ENCODE results near the gene FGF9.

FGF9 gene

DNA sequence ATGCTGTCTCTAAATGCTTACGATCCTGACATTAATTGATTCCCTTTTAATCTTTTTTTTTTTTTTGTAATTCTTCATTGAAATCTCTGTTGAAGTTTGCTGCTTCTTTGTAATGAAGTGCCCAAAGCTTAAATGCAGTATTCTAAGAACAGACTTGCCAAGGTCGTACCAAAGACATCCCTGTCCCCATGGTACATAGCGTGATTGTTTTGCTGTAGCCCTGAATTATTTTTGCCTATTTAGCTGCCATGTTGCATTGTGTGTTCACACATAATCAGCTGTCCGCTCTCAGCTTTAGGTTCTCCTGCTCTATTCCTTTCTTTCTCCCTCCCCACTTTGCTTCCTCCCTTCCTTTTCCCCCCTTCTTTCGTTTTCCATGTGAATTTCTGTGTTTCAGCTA lies 21.1 kb downstream of the FGF9 start:
- TF ChIP-seq POLR2A (IDR thresholded peaks at IDR 0.05; ENCODE audit: low read depth, low read length) (no peak), TAF1 (IDR thresholded peaks at IDR 0.05; ENCODE audit: borderline replicate concordance, low read depth, low read length) (no peak), POLR2AphosphoS5 (IDR thresholded peaks at IDR 0.05; ENCODE audit: low read depth, low read length) (no peak)
- no peak for FAIRE-seq

GRCh38 chr13:21694831-21695230 lies 24.0 kb downstream of the FGF9 start:
- FAIRE-seq (no peak), DNase-seq (ENCODE audit: insufficient read length) (no peak)
- TF ChIP-seq POLR2AphosphoS5 (IDR thresholded peaks at IDR 0.05; ENCODE audit: low read depth, low read length) (no peak), TAF1 (IDR thresholded peaks at IDR 0.05; ENCODE audit: borderline replicate concordance, low read depth, low read length) (no peak), POLR2A (IDR thresholded peaks at IDR 0.05; ENCODE audit: low read depth, low read length) (no peak)

More for the DNA sequence above, 21.1 kb downstream of the FGF9 start:
- DNase-seq (ENCODE audit: insufficient read length): no peak

GRCh38 chr13:21695546-21695945 lies 24.7 kb downstream of the FGF9 start:
- DNase-seq (ENCODE audit: insufficient read length) (no peak), FAIRE-seq (no peak)
- no peak for TF ChIP-seq POLR2A (IDR thresholded peaks at IDR 0.05; ENCODE audit: low read depth, low read length)
- TF ChIP-seq POLR2AphosphoS5 (IDR thresholded peaks at IDR 0.05; ENCODE audit: low read depth, low read length): no peak
- no peak for TF ChIP-seq TAF1 (IDR thresholded peaks at IDR 0.05; ENCODE audit: borderline replicate concordance, low read depth, low read length)

DNA sequence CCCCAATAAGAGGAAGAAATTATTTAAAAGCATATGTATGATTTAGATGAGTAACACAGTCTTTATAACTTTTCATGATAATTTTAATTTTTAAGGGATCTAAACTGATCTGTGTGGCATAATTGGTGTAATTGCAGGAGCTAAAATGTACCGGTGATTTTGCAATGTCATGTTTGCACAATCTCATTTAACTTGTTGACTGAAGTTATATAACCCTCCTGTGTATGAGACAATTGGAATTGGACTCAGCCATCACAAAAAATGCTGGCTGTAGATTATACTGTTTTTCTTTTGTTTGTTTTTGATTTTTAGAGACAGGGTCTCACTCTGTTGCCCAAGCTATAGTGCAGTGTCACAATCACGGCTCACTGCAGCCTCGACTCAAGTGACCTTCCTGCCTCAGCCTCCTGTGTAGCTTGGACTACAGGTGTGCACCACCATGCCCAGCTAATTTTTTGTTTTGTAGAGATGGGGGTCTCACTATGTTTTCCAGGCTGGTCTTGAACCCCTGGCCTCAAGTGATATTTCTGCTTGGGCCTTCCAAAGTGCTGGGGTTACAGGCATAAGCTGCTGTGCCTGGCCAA lies 26.1 kb downstream of the FGF9 start:
- FAIRE-seq: no peak
- no peak for DNase-seq (ENCODE audit: insufficient read length)
- TF ChIP-seq TAF1 (IDR thresholded peaks at IDR 0.05; ENCODE audit: borderline replicate concordance, low read depth, low read length): no peak

DNA sequence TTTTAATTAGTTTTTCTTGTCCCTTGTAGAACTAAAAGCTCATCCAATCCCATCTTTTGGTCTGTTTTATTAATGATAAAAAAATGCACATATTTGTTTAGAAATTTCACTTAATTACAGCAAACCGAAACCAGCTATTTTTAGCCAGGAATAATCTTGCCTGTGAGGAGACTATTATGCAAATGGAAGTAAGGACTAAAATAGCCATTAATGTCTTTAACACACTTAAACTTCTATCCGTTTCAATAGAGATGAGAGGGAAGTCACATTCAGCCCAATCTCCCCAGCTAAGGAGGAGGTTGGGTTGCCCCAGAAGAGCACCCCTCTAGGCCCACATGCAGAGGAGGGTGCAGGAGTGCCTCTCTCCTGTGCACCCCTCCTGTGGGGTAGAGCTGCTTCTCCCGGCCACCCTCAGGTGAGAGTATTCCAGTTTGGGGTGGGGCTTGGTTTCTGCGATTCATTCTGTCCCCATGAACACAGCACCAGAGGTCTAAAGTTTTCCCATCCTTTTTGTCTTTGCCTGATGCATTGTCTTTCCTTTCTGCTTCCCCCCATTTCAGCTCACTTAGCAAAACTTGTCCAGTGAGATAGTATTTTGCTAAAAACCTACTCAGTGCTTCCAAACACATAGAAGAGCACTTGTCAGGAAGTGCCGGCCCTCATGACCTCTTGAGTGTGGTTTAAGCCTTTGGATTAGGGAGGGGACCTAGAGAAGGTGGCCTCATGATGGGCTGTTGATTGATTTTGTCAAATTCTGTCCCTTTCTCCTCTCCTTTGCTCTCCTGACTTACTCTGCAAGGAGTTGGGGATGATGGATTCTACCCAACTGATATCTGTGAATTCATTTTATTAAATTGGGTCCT lies 28.2 kb downstream of the FGF9 start:
- no peak for DNase-seq (ENCODE audit: insufficient read length)
- no peak for FAIRE-seq
- TF ChIP-seq POLR2AphosphoS5 (IDR thresholded peaks at IDR 0.05; ENCODE audit: low read depth, low read length): no peak
- TF ChIP-seq POLR2A (IDR thresholded peaks at IDR 0.05; ENCODE audit: low read depth, low read length): no peak
- no peak for TF ChIP-seq TAF1 (IDR thresholded peaks at IDR 0.05; ENCODE audit: borderline replicate concordance, low read depth, low read length)

DNA sequence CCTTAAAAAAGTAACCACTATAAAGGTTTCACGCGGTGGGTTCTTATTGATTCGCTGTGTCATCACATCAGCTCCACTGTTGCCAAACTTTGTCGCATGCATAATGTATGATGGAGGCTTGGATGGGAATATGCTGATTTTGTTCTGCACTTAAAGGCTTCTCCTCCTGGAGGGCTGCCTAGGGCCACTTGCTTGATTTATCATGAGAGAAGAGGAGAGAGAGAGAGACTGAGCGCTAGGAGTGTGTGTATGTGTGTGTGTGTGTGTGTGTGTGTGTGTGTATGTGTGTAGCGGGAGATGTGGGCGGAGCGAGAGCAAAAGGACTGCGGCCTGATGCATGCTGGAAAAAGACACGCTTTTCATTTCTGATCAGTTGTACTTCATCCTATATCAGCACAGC lies 30.6 kb downstream of the FGF9 start:
- no peak for DNase-seq (ENCODE audit: insufficient read length)
- no peak for TF ChIP-seq POLR2AphosphoS5 (IDR thresholded peaks at IDR 0.05; ENCODE audit: low read depth, low read length)
- no peak for TF ChIP-seq TAF1 (IDR thresholded peaks at IDR 0.05; ENCODE audit: borderline replicate concordance, low read depth, low read length)
- TF ChIP-seq POLR2A (IDR thresholded peaks at IDR 0.05; ENCODE audit: low read depth, low read length): no peak
- FAIRE-seq: no peak

DNA sequence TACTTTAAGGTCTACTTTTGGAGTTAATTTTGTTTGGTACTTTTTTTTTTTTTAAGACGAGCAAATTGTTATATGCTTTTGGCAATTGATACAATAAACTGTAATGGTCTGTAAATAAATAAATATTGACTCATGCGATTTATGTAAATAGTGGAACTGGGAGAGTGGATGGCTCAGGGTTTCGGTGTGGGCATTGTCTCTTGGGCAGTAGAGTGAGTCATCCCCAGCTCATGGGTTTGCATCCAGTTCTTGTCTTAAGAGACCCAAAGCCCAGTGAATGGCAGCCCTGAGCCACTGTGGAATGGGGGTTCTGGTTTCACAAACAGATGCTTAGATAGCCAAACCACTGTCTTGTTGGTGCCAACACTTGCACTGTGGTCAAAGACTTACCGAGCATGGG lies 33.0 kb downstream of the FGF9 start:
- no peak for TF ChIP-seq TAF1 (IDR thresholded peaks at IDR 0.05; ENCODE audit: borderline replicate concordance, low read depth, low read length)
- no peak for TF ChIP-seq POLR2AphosphoS5 (IDR thresholded peaks at IDR 0.05; ENCODE audit: low read depth, low read length)
- TF ChIP-seq POLR2A (IDR thresholded peaks at IDR 0.05; ENCODE audit: low read depth, low read length): no peak
- DNase-seq (ENCODE audit: insufficient read length) (no peak), FAIRE-seq (no peak)

GRCh38 chr13:21707586-21707985 lies 36.7 kb downstream of the FGF9 start:
- FAIRE-seq (no peak), DNase-seq (ENCODE audit: insufficient read length) (no peak)
- TF ChIP-seq POLR2AphosphoS5 (IDR thresholded peaks at IDR 0.05; ENCODE audit: low read depth, low read length): no peak
- TF ChIP-seq TAF1 (IDR thresholded peaks at IDR 0.05; ENCODE audit: borderline replicate concordance, low read depth, low read length): no peak
- no peak for TF ChIP-seq POLR2A (IDR thresholded peaks at IDR 0.05; ENCODE audit: low read depth, low read length)

GRCh38 chr13:21709697-21710096 lies 38.8 kb downstream of the FGF9 start:
- TF ChIP-seq POLR2AphosphoS5 (IDR thresholded peaks at IDR 0.05; ENCODE audit: low read depth, low read length) (no peak), TAF1 (IDR thresholded peaks at IDR 0.05; ENCODE audit: borderline replicate concordance, low read depth, low read length) (no peak), POLR2A (IDR thresholded peaks at IDR 0.05; ENCODE audit: low read depth, low read length) (no peak)
- no peak for FAIRE-seq
- no peak for DNase-seq (ENCODE audit: insufficient read length)

DNA sequence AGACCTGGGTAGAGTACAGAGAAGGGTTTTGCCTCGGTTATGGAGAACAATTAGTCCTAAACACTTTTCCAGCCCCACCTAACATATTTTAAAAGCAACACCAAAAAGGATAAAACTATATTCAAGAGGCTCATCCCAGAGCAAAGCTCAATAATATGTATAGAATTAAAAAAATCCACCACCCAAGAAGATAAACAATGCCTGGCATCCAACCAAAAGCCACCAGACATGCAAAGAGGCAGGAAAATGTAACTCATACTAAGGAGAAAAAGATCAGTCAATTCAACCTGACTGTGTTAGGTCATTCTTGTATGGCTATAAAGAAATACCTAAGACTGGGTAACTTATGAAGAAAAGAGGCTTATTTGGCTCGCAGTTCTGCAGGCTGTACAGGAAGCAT lies 39.3 kb downstream of the FGF9 start:
- TF ChIP-seq POLR2AphosphoS5 (IDR thresholded peaks at IDR 0.05; ENCODE audit: low read depth, low read length): no peak
- no peak for TF ChIP-seq TAF1 (IDR thresholded peaks at IDR 0.05; ENCODE audit: borderline replicate concordance, low read depth, low read length)
- TF ChIP-seq POLR2A (IDR thresholded peaks at IDR 0.05; ENCODE audit: low read depth, low read length): no peak
- DNase-seq (ENCODE audit: insufficient read length): no peak
- no peak for FAIRE-seq

DNA sequence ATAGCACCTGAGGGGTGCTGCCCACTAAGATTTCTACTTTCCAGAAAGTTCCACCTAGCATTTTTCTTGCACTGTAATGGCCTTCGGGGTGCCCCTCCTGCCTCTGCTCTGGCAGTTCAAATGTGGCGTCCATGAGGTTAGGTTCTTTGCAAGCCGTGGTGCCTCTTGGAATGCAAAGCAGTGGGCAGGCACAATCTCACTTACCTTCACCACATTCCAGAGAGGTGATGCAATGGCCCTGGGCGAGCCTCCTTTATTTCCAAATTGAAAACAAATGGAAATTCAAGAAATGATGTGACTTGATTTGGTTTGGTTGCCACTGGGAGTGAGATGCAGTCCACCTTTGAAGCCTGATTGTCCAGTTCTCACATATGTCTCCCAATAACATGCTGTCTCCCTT lies 46.9 kb downstream of the FGF9 start:
- TF ChIP-seq TAF1 (IDR thresholded peaks at IDR 0.05; ENCODE audit: borderline replicate concordance, low read depth, low read length) (no peak), POLR2A (IDR thresholded peaks at IDR 0.05; ENCODE audit: low read depth, low read length) (no peak), POLR2AphosphoS5 (IDR thresholded peaks at IDR 0.05; ENCODE audit: low read depth, low read length) (no peak)
- no peak for FAIRE-seq
- DNase-seq (ENCODE audit: insufficient read length): no peak

- DNase-seq (ENCODE audit: insufficient read length) (no peak), FAIRE-seq (no peak)
- TF ChIP-seq POLR2A (IDR thresholded peaks at IDR 0.05; ENCODE audit: low read depth, low read length): no peak
- no peak for TF ChIP-seq POLR2AphosphoS5 (IDR thresholded peaks at IDR 0.05; ENCODE audit: low read depth, low read length)
- TF ChIP-seq TAF1 (IDR thresholded peaks at IDR 0.05; ENCODE audit: borderline replicate concordance, low read depth, low read length): no peak
Measured at GRCh38 chr13:21719463-21719862, 48.6 kb downstream of the FGF9 start.
